HPDE6-E6E7 (cell line): ENCODE data around the gene ARFGAP2.
"Not testable (repeated sequence)": the region's sequence is repeated elsewhere in the genome, so short reads cannot be mapped to it uniquely, and the experiment has no call there.

Experiments
- DNase-seq: peaks from one replicate; pipeline ENCODE4 v3.0.0; 2011; ENCODE audit warnings: missing footprints; ENCODE audit errors: extremely low spot score

The ARFGAP2 gene

GRCh38 chr11:47148903-47149531, 27.7 kb downstream of the ARFGAP2 start:
- no peak for DNase-seq

GRCh38 chr11:47148270-47148669, 28.4 kb downstream of the ARFGAP2 start:
- DNase-seq, result no peak

GRCh38 chr11:47147681-47148080, 29.0 kb downstream of the ARFGAP2 start:
- no peak for DNase-seq

- no peak for DNase-seq
These were observed 29.4 kb downstream of the ARFGAP2 start for GRCh38 chr11:47147250-47147649.

- DNase-seq, result no peak
These were observed 32.1 kb downstream of the ARFGAP2 start for GRCh38 chr11:47144541-47144940.

GRCh38 chr11:47143322-47143721, 33.4 kb downstream of the ARFGAP2 start:
- no peak for DNase-seq

GRCh38 chr11:47139878-47140277, 36.8 kb downstream of the ARFGAP2 start:
- no peak for DNase-seq

GRCh38 chr11:47137476-47137875, 39.2 kb downstream of the ARFGAP2 start:
- DNase-seq, result no peak

- DNase-seq, result no peak
These were observed 39.8 kb downstream of the ARFGAP2 start for GRCh38 chr11:47136921-47137320.

- no peak for DNase-seq
These were observed 40.4 kb downstream of the ARFGAP2 start for GRCh38 chr11:47136327-47136726.

- DNase-seq, result no peak
These were observed 43.7 kb downstream of the ARFGAP2 start for GRCh38 chr11:47132981-47133380.

GRCh38 chr11:47132490-47132889, 44.2 kb downstream of the ARFGAP2 start:
- DNase-seq, result no peak

- no peak for DNase-seq
These were observed 45.5 kb downstream of the ARFGAP2 start for GRCh38 chr11:47131136-47131535.

- DNase-seq, result no peak
These were observed 46.1 kb downstream of the ARFGAP2 start for GRCh38 chr11:47130543-47130942.

- DNase-seq, result no peak
These were observed 49.5 kb downstream of the ARFGAP2 start for GRCh38 chr11:47127213-47127612.

- no peak for DNase-seq
These were observed 51.6 kb downstream of the ARFGAP2 start for GRCh38 chr11:47125083-47125482.

- no peak for DNase-seq
These were observed 52.0 kb downstream of the ARFGAP2 start for GRCh38 chr11:47124675-47125074.

- DNase-seq, result no peak
These were observed 53.6 kb downstream of the ARFGAP2 start for GRCh38 chr11:47123094-47123493.

- no peak for DNase-seq
These were observed 54.9 kb downstream of the ARFGAP2 start for GRCh38 chr11:47121731-47122130.

GRCh38 chr11:47121056-47121455, 55.6 kb downstream of the ARFGAP2 start:
- no peak for DNase-seq

GRCh38 chr11:47118958-47119688, 57.6 kb downstream of the ARFGAP2 start:
- not testable (repeated sequence) for DNase-seq
